K562 (cell line): ENCODE measurements around the gene CLIC5. TPM values are rescaled to one million over a fixed set of nuclear protein-coding genes. Genes with fewer than 3 reads are reported as not detected.

Experiments
- ATAC-seq: fragments of 200-7000 bp; cut with Tn5 transposase; 3 replicates; pipeline ENCODE4 v1.9.1; 2020; ENCODE audit warnings: moderate library complexity
- BruUV-seq: library from RNA; stranded (reverse); fragments of 400-500 nt; replicated peaks from 2 replicates; lab custom pipeline; 2021; lab: Mats Ljungman, UMichigan
- CTCF ChIA-PET: fragments of 300-600 bp; formaldehyde crosslinking; extraction: SDS; loops from one replicate; lab custom pipeline; 2021; ENCODE audit warnings: low intra/inter-chr PET ratio; lab: Yijun Ruan, JAX
- POLR2A ChIA-PET: fragments of 300-600, 350-650 bp; sonication (Branson Sonifier 250); formaldehyde crosslinking; extraction: SDS; loops from one replicate; lab custom pipeline; 2021; ENCODE audit warnings: antibody characterized with exemption, inconsistent platforms; lab: Yijun Ruan, JAX
- DNase-seq, 4 experiments: peaks; one replicate each; pipeline versions ENCODE4 v3.0.0 to v3.0.0-alpha.2; 2011 to 2018; ENCODE audit warnings: low spot score in 3 of 4, mixed read lengths in 3 of 4; ENCODE audit errors: extremely low read depth in 1 of 4
- FAIRE-seq: peaks from 2 replicates; lab custom pipeline; 2011; peaks lifted over from hg19 to GRCh38; lab: Jason Lieb, UNC
- H2AFZ ChIP-seq: 2 replicates; pipeline ENCODE4 v1.6.0; 2011; ENCODE audit warnings: low read depth, low read length, control low read depth, inconsistent platforms
- H3K27ac ChIP-seq: fragments of 200-600 bp; 3 replicates; pipeline ENCODE4 v1.8.0; 2011; ENCODE audit warnings: low read depth, mild to moderate bottlenecking, control low read depth, inconsistent platforms, low read length, moderate library complexity, mixed read lengths; ENCODE audit errors: extremely low read depth
- H3K27me3 ChIP-seq, 2 experiments: fragments of 300-600 bp in 1 of 2; 2 replicates in 1 of 2; 3 replicates in 1 of 2; pipeline versions ENCODE4 v1.6.0 to v1.8.0; 2011; ENCODE audit warnings: inconsistent platforms in 2 of 2, low read length in 2 of 2, mild to moderate bottlenecking in 1 of 2, mixed read lengths in 1 of 2, moderate library complexity in 1 of 2; ENCODE audit not compliant: control insufficient read depth in 2 of 2, insufficient read depth in 2 of 2
- H3K36me3 ChIP-seq: fragments of 300-600 bp; 3 replicates; pipeline ENCODE4 v1.8.0; 2011; ENCODE audit warnings: mild to moderate bottlenecking, low read length, inconsistent platforms; ENCODE audit not compliant: control insufficient read depth, insufficient read depth
- H3K4me1 ChIP-seq, 2 experiments: fragments of 200-600 bp in 1 of 2; replicated peaks in 1 of 2; 2 replicates in 1 of 2; 3 replicates in 1 of 2; pipeline versions ENCODE4 v1.5.1 to v1.8.0; 2011; ENCODE audit warnings: inconsistent platforms in 2 of 2, low read length in 2 of 2, mild to moderate bottlenecking in 1 of 2, mixed read lengths in 1 of 2, moderate library complexity in 1 of 2; ENCODE audit not compliant: control insufficient read depth in 2 of 2, insufficient read depth in 2 of 2
- H3K4me2 ChIP-seq: 2 replicates; pipeline ENCODE4 v1.6.1; 2011; ENCODE audit warnings: low read length, control low read depth, inconsistent platforms, mixed read lengths; ENCODE audit not compliant: insufficient read depth
- H3K4me3 ChIP-seq: fragments of 200-600 bp; sonication (generic), shearing (Covaris generic); 2 replicates; pipeline ENCODE4 v1.5.1; 2016; ENCODE audit warnings: control low read depth, inconsistent platforms
- H3K79me2 ChIP-seq: fragments of 200-600 bp; 3 replicates; pipeline ENCODE4 v1.8.0; 2011; ENCODE audit warnings: low read length, inconsistent platforms; ENCODE audit not compliant: control insufficient read depth, insufficient read depth
- H3K9ac ChIP-seq, 2 experiments: 2 replicates each; pipeline versions ENCODE4 v1.6.0 to v1.6.1; 2011; ENCODE audit warnings: low read depth in 2 of 2, low read length in 2 of 2, control low read depth in 1 of 2, inconsistent platforms in 1 of 2, mild to moderate bottlenecking in 1 of 2, mixed read lengths in 1 of 2; ENCODE audit not compliant: insufficient read depth in 1 of 2
- H3K9me1 ChIP-seq: one replicate; pipeline ENCODE4 v1.6.0; 2011; ENCODE audit warnings: inconsistent platforms, mild to moderate bottlenecking, low read length, moderate library complexity; ENCODE audit not compliant: control insufficient read depth, insufficient read depth
- H3K9me3 ChIP-seq: replicated peaks from 2 replicates; pipeline ENCODE4 v1.5.1; 2011; ENCODE audit warnings: low read depth, low read length, inconsistent platforms; ENCODE audit not compliant: control insufficient read depth, insufficient read depth
- H4K20me1 ChIP-seq: replicated peaks from 2 replicates; pipeline ENCODE4 v1.6.1; 2011; ENCODE audit warnings: low read length, inconsistent platforms, mixed read lengths; ENCODE audit not compliant: control insufficient read depth, insufficient read depth
- CSDE1 ChIP-seq, 2 experiments: fragments of 450-650 bp; IDR thresholded peaks; 2 replicates each; pipeline ENCODE4 v1.6.1; 2016; ENCODE audit warnings: mild to moderate bottlenecking in 1 of 2
- EP400 ChIP-seq: fragments of 450-650 bp; IDR thresholded peaks from 2 replicates; pipeline ENCODE4 v1.6.1; 2017; ENCODE audit warnings: antibody characterized with exemption, mild to moderate bottlenecking, moderate library complexity
- ETV1 ChIP-seq: fragments of 450-650 bp; conservative IDR thresholded peaks from 2 replicates; pipeline ENCODE4 v1.6.1; 2016; ENCODE audit warnings: missing genetic modification characterization, control low read depth, low read depth, missing compliant biosample characterization
- RBM14 ChIP-seq: fragments of 200-400 bp; formaldehyde crosslinking; IDR thresholded peaks from 2 replicates; pipeline ENCODE4 v1.6.1; 2018; ENCODE audit warnings: low read depth, mild to moderate bottlenecking, low read length, moderate library complexity, borderline replicate concordance; ENCODE audit not compliant: insufficient read depth
- SOX6 ChIP-seq: fragments of 450-650 bp; IDR thresholded peaks from 2 replicates; pipeline ENCODE4 v1.6.1; 2014; ENCODE audit warnings: mild to moderate bottlenecking
- ZFP91 ChIP-seq: sonication (generic); formaldehyde crosslinking; IDR thresholded peaks from 2 replicates; pipeline ENCODE4 v1.8.0; 2022; ENCODE audit warnings: mild to moderate bottlenecking, missing genetic modification reagents
- ZNF24 ChIP-seq: fragments of 450-650 bp; IDR thresholded peaks from 2 replicates; pipeline ENCODE4 v1.6.1; 2016
- ZNF512 ChIP-seq: IDR thresholded peaks from 2 replicates; pipeline ENCODE4 v1.6.1; 2016; ENCODE audit warnings: missing genetic modification characterization, missing compliant biosample characterization
- ZNF740 ChIP-seq, 3 experiments: fragments of 200-800 bp in 1 of 3; sonication (Bioruptor generic) in 1 of 3; sonication (generic) in 1 of 3; formaldehyde crosslinking in 1 of 3; IDR thresholded peaks; 2 replicates each; pipeline versions ENCODE4 v1.6.1 to v1.8.0; 2016 to 2022; ENCODE audit warnings: mild to moderate bottlenecking in 2 of 3, missing compliant biosample characterization in 2 of 3, missing genetic modification characterization in 2 of 3, missing genetic modification reagents in 1 of 3
- WGBS: fragments of 100-300 bp; shearing (Covaris generic); methylation state at CpG from one replicate; pipeline ENCODE4 v1.1.6; 2016; ENCODE audit warnings: low coverage, mixed read lengths; ENCODE audit not compliant: insufficient coverage; ENCODE audit errors: missing lambda C conversion rate; 5-methylcytosine and 5-hydroxymethylcytosine counted together
- in situ Hi-C: fragments of 300-500 bp; cut with MboI; formaldehyde crosslinking; loops from 4 replicates; pipeline ENCODE4 v1.15.0; 2018; ENCODE audit warnings: inconsistent platforms, mixed read lengths
- intact Hi-C: fragments of 100-400 bp; cut with micrococcal nuclease; formaldehyde crosslinking; loops from 2 replicates; pipeline ENCODE4 v1.14.2; 2022
- polyA plus RNA-seq, 8 experiments: library from polyadenylated mRNA; depleted of rRNA in 4 of 8; stranded (reverse) in 5 of 8; unstranded in 3 of 8; fragments of >200 nt; fragmentation: Nextera tagmentation in 2 of 8; fragmentation: Illumina TruSeq in 1 of 8; extraction: Ambion mirVana in 2 of 8; extraction: Trizol in 1 of 8; gene quantifications; 2 replicates each; pipeline versions ENCODE4 v1.2.1 to v1.2.3, GENCODE V29; 2011 to 2014; ENCODE audit warnings: inconsistent platforms in 1 of 8, missing spikeins in 1 of 8
- total RNA-seq, 7 experiments: library from RNA; depleted of rRNA in 6 of 7; stranded (reverse); fragments of >200 nt in 6 of 7; fragmentation: Illumina TruSeq in 2 of 7; extraction: Trizol in 2 of 7; gene quantifications; 2 replicates each; pipeline versions ENCODE4 v1.2.1 to v1.2.3, GENCODE V29; 2011 to 2021; ENCODE audit warnings: low replicate concordance in 1 of 7
- TF ChIP-seq, protein P1 (sequence below): sonication (generic); IDR thresholded peaks from 2 replicates; pipeline ENCODE4 v1.6.1; 2016

The CLIC5 gene
- total and polyA plus RNA-seq, 9 of the 15 experiments (the other 6 are each of a cell fraction or from before 2014, with no cell fraction given), result 0.31 TPM; not detected in 8

DNA sequence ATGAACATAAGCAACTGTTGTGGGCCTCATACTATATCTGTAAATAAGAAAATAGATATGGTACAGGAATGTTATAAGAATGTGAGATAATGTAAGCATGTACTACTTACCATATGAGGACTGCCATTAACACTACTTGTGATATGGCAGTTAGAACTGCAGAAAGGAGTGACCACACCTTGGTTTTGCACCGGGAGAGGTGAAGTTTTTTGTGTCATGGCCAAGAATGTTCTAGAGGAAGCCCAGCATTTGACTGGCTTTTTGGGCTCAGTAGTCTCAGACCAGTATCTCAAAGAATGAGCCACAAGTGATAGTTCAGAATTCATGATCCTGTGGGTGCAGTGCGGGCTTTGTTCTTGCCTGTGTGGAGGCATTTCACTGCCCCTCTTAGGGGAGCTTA lies 123.5 kb downstream of the CLIC5 start:
- no peak overlapping the region for H3K4me2 ChIP-seq
- no peak for TF ChIP-seq ZNF24
- no peak for TF ChIP-seq ZNF512 (tag)
- TF ChIP-seq CSDE1 (IDR thresholded peaks at IDR 0.05), result no peak
- no TSS peak for BruUV-seq
- POLR2A ChIA-PET, result interaction anchor here (0.7 to 1.4 kb wide), 2 partner anchors 12 to 31 kb away, joined by 3 read pairs; no protein-coding TSS in a partner anchor
- no peaks in the 10 kb centered on the region for H3K9me1 ChIP-seq
- intact Hi-C loops, result no loop called here
- no peaks in the 10 kb centered on the region for H3K9me3 ChIP-seq
- H4K20me1 ChIP-seq, result no peaks in the 10 kb centered on the region
- in situ Hi-C loops, result no loop called here
- H3K27ac ChIP-seq, result no peak overlapping the region
- no peaks in the 10 kb centered on the region for H3K4me1 ChIP-seq
- H3K9ac ChIP-seq, result no peak overlapping the region
- DNase-seq (no peak), ATAC-seq (no peak), FAIRE-seq (no peak)
- no peaks in the 10 kb centered on the region for H3K79me2 ChIP-seq
- WGBS, result 3% methylated on average over 2 of the region's 2 CpGs
- H3K4me3 ChIP-seq, result no peak overlapping the region
- no peaks in the 10 kb centered on the region for H3K27me3 ChIP-seq
- H2AFZ ChIP-seq, result no peak overlapping the region
- CTCF ChIA-PET, result no interaction called here
- H3K36me3 ChIP-seq, result no peaks in the 10 kb centered on the region

DNA sequence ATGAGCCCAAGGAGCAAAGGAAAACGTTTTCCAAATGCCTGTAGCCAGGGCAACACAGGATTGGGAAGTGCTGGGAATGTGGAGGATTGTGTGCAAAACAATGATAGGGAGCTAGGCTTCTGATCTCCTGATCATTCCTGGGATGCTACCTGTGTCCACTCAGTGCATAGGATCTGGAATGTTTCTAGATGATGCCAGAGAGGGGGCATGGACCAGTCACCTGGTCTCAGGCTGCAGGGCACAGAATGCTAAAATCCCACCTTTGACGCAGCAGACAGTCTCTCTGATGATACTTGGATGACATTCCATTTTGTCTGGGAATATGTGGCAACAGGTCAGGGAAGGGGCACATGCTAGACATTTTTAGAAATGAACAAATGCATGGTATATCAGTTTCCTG lies 128.9 kb downstream of the CLIC5 start:
- Histone ChIP-seq H3K9me3 (no peaks in the 10 kb centered on the region), H2AFZ (no peak overlapping the region), H3K27me3 (peaks cover 2 to 4% of the 10 kb centered on the region in 2 experiments; a peak in 2 of 5 replicates), H3K4me1 (no peaks in the 10 kb centered on the region; a peak in 1 of 5 replicates), H3K4me3 (no peak overlapping the region), H3K79me2 (no peaks in the 10 kb centered on the region), H3K9me1 (no peaks in the 10 kb centered on the region), H4K20me1 (no peaks in the 10 kb centered on the region), H3K9ac (no peak overlapping the region), H3K27ac (no peak overlapping the region), H3K4me2 (no peak overlapping the region), H3K36me3 (no peaks in the 10 kb centered on the region)
- in situ Hi-C loops, result no loop called here
- no TSS peak for BruUV-seq
- 3% methylated on average over 2 of the region's 2 CpGs for WGBS
- FAIRE-seq (no peak), DNase-seq (no peak), ATAC-seq (no peak)
- intact Hi-C loops, result no loop called here
- CTCF ChIA-PET, result no interaction called here
- POLR2A ChIA-PET, result interaction anchor here (1.1 kb wide), 1 partner anchor 9 kb away, joined by 4 read pairs; no protein-coding TSS in a partner anchor
- TF ChIP-seq RBM14 (no peak), EP400 (no peak), ZNF740 (CRISPR knock-in tag; IDR thresholded peaks at IDR 0.05) (no peak), ZNF740 (tag; IDR thresholded peaks at IDR 0.05) (no peak), ZFP91 (CRISPR knock-in tag) (no peak), SOX6 (no peak), ETV1 (no peak)
- TF ChIP-seq, protein P1, sequence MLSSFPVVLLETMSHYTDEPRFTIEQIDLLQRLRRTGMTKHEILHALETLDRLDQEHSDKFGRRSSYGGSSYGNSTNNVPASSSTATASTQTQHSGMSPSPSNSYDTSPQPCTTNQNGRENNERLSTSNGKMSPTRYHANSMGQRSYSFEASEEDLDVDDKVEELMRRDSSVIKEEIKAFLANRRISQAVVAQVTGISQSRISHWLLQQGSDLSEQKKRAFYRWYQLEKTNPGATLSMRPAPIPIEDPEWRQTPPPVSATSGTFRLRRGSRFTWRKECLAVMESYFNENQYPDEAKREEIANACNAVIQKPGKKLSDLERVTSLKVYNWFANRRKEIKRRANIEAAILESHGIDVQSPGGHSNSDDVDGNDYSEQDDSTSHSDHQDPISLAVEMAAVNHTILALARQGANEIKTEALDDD, result no peak
